ENCODE results near the gene IKZF3. TPM values are rescaled to one million over a fixed set of nuclear protein-coding genes. Genes with fewer than 3 reads are reported as not detected.
A peak's percentile ranks its signal among the peaks of the same experiment; 100 is the strongest.

The IKZF3 gene
- total RNA-seq, 1 experiment from 2014 or later: 0.22 TPM

GRCh38 chr17:39800540-39800939, 63.6 kb downstream of the IKZF3 start:
- Histone ChIP-seq H3K56ac (ENCODE audit: insufficient read length, low read depth, low read length) (no peak overlapping the region), H3K79me2 (ENCODE audit: insufficient read depth, low read length) (no peaks in the 10 kb centered on the region), H3K9ac (ENCODE audit: extremely low read depth, insufficient read length, low read length) (no peak overlapping the region), H3K27me3 (ENCODE audit: insufficient read depth, low read length) (no peaks in the 10 kb centered on the region), H3K9me3 (ENCODE audit: control insufficient read depth, low read depth, low read length) (no peaks in the 10 kb centered on the region), H3K79me1 (ENCODE audit: insufficient read depth, low read depth, low read length, poor library complexity, severe bottlenecking) (no peaks in the 10 kb centered on the region), H3K23me2 (ENCODE audit: insufficient read length, low read depth, low read length, poor library complexity, severe bottlenecking) (no peaks in the 10 kb centered on the region), H3T11ph (ENCODE audit: low read length) (no peak overlapping the region), H3K4me1 (ENCODE audit: insufficient read depth, low read length) (peaks cover 4% of the 10 kb centered on the region), H4K91ac (ENCODE audit: insufficient read length, low read depth, low read length) (no peak overlapping the region), H3K14ac (ENCODE audit: insufficient read depth, low read length) (no peak overlapping the region), H2BK120ac (ENCODE audit: low read depth, low read length, poor library complexity, severe bottlenecking) (no peak overlapping the region), H4K8ac (replicated peaks; ENCODE audit: insufficient read length, low read depth, low read length) (no peak overlapping the region), H4K20me1 (ENCODE audit: control insufficient read depth, insufficient read depth, insufficient read length) (no peaks in the 10 kb centered on the region), H3K18ac (ENCODE audit: insufficient read length, low read depth, low read length) (no peak overlapping the region), H3K23ac (ENCODE audit: insufficient read length, low read depth, low read length) (no peak overlapping the region), H2BK5ac (ENCODE audit: insufficient read length, low read length) (no peak overlapping the region), H4K5ac (ENCODE audit: insufficient read length, low read depth, low read length) (no peak overlapping the region), H2AFZ (ENCODE audit: low read length) (peak overlapping the region; percentile 18), H3K4me2 (ENCODE audit: insufficient read depth, insufficient read length, low read length) (no peak overlapping the region), H2BK20ac (ENCODE audit: low read depth, low read length, poor library complexity, severe bottlenecking) (no peak overlapping the region), H2AK5ac (ENCODE audit: insufficient read length, low read length) (no peak overlapping the region), H2BK12ac (ENCODE audit: insufficient read length, low read depth, low read length) (no peak overlapping the region), H2BK15ac (ENCODE audit: low read depth, low read length) (no peak overlapping the region), H3K4ac (ENCODE audit: low read depth, low read length) (no peak overlapping the region), H3K27ac (ENCODE audit: insufficient read length, low read depth, low read length) (no peak overlapping the region)
- Mint-ChIP-seq H3K27me3 (ENCODE audit: low read depth) (no peaks in the 10 kb centered on the region), H3K27ac (peak overlapping the region in 2 of 3 experiments; percentile 36 to 63; a peak in 3 of 7 replicates), H3K4me1 (peaks cover 26 to 37% of the 10 kb centered on the region in 2 experiments), H3K36me3 (ENCODE audit: insufficient read depth in 1 of 3, low read depth in 3 of 3) (no peaks in the 10 kb centered on the region), H3K9me3 (no peaks in the 10 kb centered on the region), H3K4me3 (no peak overlapping the region)
- TF ChIP-seq CTCF (conservative IDR thresholded peaks at IDR 0.05): no peak
- WGBS (ENCODE audit: extremely low coverage, insufficient read length, low lambda C conversion rate): no CpG with 5 or more reads among the region's 1 CpG
- DNase-seq: no peak

Measured in H9 (cell line).